Middle frontal gyrus (tissue), 1 donor: ENCODE results near the gene KCNQ5.
"Not testable (repeated sequence)": the region's sequence is repeated elsewhere in the genome, so short reads cannot be mapped to it uniquely, and the experiment has no call there.

Experiments
- DNase-seq: peaks from one replicate; pipeline ENCODE4 v3.0.0-alpha.2; 2015; ENCODE audit warnings: low spot score; ENCODE audit errors: extremely low spot score

KCNQ5 gene

GRCh38 chr6:73174646-73175045, 552.8 kb downstream of the KCNQ5 start:
- no peak for DNase-seq

DNA sequence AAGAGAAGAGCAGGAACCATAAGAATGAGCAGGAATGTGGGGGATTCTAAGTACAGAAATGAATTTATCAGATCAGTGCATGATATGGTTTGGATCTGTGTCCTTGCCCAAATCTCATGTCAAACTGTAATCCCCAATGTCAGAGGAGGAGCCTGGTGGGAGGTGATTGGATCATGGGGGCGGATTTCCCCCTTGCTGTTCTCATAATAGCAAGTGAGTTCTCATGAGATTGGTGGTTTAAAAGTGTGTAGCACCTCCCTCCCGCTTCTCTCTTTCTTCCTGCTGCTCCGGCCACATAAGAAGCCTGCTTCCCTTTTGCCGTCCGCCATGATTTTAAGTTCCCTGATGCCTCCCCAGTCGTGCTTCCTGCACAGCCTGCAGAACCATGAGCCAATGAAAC, 554.2 kb downstream of the KCNQ5 start:
- DNase-seq, result no peak

DNA sequence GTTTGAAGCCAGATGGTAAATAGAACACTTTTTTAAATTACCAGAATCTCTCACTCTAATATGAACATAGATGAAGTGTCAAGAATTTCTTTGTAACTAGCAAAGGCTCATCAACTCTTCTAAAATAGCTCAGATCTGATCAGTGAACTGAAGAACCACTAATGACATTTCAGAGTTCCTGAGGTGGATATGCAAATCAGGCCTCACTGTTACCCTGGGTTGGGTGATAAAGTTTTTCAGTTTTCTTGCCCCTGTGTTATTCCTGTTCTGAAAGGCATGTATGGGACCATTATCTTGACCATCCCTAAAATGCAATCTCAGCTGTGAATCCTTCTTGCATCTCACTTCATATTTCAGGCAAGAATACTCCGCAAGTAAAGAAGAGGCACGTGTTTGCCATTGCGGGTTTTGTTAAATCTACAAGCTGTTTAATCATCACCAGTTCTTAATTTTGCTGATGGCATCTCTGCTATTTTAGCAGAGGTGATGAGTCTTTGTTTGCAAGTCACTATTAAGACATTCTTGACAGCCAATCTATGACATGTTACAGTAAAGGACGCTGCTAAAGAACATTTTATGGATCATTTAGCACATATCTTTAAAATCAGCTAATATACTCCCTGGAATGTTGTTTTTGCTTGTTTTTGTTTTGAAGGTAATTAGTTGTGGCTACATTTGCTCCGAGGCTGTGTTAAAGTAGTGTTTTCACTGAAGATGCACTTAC, 555.5 kb downstream of the KCNQ5 start:
- DNase-seq, result no peak

- no peak for DNase-seq
These were observed 558.3 kb downstream of the KCNQ5 start for GRCh38 chr6:73180076-73180738.

DNA sequence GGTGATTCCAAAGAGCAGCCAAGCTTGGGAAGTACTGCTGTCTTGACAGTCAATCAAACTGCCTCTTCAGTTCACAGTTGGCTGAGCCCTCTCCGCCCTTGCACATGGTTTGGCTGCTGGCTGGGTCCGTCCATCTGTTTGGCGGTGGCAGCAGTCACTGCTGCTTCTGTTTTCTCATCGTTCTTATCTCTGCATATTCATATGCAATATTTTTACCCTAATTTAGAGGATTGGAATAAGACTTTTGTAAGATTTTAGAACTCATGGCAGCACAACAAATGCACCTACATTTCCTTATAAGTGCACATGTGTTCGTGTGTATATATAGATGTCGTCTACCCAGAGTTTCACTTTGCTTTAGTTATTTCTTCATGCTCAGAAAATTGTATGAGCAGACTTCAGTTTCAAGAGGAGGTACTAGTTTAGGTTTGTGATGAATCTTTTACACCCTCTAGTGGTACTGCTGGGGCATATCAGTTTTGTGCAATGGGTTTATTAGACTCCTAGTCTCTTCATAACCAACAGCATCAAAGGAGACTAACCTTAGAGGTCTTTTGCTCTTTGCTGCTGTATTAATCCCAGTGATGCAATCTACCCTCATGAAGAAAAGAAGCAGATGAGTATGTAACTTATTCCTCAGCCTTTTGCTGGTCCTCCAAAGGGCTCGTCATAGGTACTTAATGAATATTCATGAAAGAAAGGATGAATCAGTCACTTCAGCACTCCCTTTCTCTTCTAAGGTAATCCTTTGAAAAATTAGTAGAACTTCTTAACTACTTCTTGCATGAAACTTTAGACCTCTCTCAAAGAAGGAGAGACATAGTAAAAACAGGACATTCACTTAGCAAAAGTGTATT, 559.1 kb downstream of the KCNQ5 start:
- DNase-seq, result peak; percentile 21

DNA sequence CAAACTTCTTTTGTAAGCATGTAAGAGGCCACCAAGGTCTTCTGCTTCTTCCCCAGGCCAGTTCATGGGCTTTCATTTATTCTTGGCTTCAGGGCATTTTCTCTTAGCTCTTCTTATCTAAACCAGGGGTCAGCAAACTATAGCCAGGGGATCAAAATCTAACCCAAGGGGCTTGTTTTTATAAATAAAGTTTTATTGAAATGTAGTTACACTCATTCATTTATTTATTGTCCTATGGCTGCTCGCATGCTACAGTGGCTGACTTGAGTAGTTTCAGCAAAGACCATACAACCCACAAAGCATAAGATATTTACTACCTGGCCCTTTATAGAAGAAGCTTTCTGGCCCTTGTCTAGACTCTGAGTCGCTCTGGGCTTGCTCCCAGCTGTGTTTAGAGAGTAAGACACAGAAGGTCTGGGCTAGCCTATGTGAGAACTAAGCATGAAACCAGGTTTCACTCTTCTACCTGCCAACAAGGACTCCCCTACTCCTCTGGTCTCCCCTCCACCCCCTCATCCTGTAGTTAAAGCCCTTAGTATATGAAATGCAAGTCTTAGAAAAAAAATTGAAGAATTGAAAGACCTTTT, 560.2 kb downstream of the KCNQ5 start:
- DNase-seq, result no peak

DNA sequence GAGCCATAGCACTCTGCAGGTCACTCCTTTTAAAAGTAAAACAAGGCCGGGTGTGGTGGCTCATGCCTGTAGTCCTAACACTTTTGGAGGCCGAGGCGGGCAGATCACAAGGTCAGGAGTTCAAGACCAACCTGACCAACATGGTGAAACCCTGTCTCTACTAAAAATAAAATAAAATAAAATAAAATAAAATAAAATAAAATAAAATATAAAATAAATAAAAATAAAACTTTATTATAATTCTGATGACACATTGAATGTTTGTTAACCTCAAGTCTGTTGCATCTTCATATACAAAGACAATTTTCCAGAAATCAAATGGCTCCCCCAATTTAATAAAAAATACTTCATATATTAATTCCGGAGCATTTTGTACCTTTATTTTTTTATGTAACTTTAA, 571.4 kb downstream of the KCNQ5 start:
- not testable (repeated sequence) for DNase-seq

GRCh38 chr6:73194744-73195143, 572.9 kb downstream of the KCNQ5 start:
- no peak for DNase-seq

GRCh38 chr6:73200247-73200646, 578.4 kb downstream of the KCNQ5 start:
- no peak for DNase-seq

DNA sequence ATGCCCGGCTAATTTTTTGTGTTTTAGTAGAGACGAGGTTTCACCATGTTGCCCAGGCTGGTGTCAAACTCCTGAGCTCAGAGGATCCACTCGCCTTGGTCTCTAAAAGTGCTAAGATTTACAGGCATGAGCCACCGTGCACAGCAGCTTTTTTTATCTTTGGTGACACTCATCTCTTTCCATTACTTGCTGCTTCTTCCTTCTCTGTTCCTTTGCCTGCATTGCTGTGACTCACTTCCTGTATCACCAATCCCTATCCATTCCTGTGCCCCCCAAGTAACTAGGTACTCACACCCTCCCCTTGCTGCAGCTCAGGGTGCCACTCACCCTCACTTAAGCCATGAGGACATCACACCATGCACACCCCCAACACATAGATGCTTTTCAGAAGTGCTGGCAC, 578.9 kb downstream of the KCNQ5 start:
- no peak for DNase-seq

GRCh38 chr6:73203098-73203497, 581.2 kb downstream of the KCNQ5 start:
- no peak for DNase-seq

DNA sequence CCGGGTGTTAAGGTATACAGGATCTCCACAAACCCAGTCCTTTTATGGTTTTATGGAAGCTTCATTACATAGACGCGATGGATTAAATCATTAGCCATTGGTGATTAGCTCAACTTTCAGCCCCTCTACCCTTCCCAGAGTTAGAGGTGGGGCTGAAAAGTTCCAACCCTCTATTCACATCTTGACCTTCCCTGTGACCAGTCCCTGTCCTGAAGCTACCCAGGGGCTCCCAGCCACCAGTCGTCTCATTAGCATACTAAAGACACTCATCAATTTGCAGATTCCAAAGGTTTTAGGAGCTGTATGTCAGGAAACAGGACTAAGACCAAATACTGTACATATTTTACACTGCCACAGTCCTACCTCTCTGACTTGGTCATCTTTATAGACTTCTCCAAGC, 582.4 kb downstream of the KCNQ5 start:
- no peak for DNase-seq

DNA sequence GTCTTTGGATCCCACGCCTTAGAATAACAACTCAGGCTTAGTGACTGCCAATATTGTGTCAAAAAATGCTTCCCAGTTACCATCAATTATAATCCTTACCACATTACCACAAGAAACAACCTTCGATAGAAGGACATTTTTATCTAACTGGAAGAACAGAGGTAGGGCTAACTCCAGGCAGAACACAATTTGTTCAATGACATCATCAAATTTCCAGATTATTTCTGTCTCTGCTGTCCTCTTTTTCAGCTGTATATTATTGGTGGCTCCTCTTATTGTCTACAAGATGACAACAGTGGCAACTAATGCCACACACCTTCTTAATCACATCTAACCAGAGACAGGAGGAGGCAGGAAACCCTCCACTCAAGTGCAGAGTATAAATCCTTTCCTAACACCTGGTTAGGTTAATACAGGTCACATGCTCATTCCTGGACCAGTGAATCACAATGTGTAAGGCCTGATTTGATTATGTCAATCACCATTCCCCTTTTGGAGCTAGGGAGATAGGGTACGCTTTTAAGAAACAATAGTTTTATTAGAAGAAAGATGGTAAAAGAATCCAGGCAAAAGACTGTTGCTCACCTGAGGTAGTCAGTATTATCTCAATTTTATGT, 585.5 kb downstream of the KCNQ5 start:
- no peak for DNase-seq

GRCh38 chr6:73209117-73209516, 587.3 kb downstream of the KCNQ5 start:
- DNase-seq, result no peak

DNA sequence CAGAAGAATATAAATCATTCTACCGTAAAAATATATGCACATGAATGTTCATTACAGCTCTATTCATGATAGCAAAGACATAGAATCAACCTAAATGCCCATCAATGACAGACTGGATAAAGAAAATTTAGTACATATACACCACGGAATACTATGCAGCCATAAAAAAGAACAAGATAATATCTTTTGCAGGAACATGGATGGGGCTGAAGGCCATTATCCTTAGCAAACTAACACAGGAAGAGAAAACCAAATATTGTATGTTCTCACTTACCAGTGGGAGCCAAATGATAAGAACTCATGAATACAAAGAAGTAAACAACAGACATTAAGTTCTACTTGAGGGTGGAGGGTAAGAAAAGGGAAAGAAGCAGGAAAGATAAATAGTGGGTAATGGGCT, 595.0 kb downstream of the KCNQ5 start:
- DNase-seq, result no peak

DNA sequence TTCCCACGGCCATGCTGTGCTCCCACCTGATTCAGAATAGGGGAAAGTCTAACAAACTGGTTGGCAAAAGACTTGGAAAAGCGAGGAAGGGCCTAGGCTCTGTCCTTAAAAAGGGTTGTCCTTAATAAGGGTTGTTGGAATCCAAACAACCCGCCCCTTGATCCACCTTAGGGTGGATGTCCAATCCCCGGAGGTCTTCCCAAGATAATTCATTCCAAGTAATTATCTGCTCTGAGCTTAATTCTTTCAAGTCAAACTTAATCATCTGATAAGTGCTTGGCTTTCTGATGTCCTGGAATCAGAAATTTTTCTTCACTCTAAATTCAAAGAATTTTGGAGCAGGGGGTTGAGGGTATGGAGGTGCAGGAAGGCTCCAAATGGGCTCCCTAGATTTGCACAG, 603.5 kb downstream of the KCNQ5 start, which contains the start of gene KHDC1L:
TSS of gene KHDC1L (minus strand) at position 101 of the 400 bp plus-strand sequence. CDS start at position 13, 88 bp downstream.
- no peak for DNase-seq

GRCh38 chr6:73227606-73228255, 605.9 kb downstream of the KCNQ5 start:
- DNase-seq, result no peak

GRCh38 chr6:73231986-73232391, 610.1 kb downstream of the KCNQ5 start:
- no peak for DNase-seq

GRCh38 chr6:73233048-73233447, 611.2 kb downstream of the KCNQ5 start:
- no peak for DNase-seq

DNA sequence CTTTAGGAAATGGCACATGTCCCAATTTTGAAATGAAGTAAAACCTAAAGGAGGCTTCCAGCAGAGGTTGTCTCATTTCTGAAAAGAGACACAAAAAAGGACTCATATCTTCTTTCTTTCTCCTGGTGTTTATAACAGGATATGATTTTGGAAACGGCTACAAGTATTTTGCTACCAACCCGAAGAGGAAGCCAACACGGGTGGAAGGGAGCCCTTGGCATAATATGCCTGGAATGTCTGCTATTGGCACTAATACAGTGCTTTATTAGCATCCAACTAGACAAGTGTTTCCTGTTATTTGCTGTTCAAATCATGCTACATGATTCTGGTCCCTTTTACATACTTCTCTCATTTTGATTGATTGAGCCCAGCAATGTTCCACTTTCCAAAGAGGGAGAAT, 612.1 kb downstream of the KCNQ5 start:
- DNase-seq, result not testable (repeated sequence)

DNA sequence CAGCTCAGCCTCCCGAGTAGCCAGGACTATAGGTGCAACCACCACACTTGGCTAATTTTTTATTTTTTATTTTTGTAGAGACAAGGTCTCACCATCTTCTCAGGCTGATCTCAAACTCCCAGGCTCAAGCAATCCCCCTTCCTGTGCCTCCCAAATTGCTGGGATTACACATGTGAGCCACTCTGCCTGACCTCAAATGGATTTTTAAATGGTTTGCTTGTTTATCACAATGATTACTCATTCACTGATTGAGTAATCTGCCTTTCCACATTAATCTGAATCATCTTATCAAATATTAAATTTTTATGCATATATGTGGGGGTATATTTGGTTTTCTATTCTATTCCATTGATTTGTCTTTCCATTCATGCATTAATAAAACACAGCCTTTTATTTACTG, 612.9 kb downstream of the KCNQ5 start:
- DNase-seq, result no peak
